ENCODE measurements around the gene SOX8.

Gene SOX8

GRCh38 chr16:1031666-1032065 is 50.1 kb downstream of the SOX8 start:
- WGBS (ENCODE audit: insufficient coverage, insufficient read length) = no CpG with 5 or more reads among the region's 17 CpGs
- DNase-seq (ENCODE audit: low read depth, low spot score) = no peak
- Histone ChIP-seq H3K36me3 (ENCODE audit: control insufficient read depth, insufficient read depth, low read length) (no peaks in the 10 kb centered on the region), H3K4me3 (ENCODE audit: low read length) (no peak overlapping the region), H3K27ac (ENCODE audit: low read length) (no peak overlapping the region), H3K4me1 (ENCODE audit: control insufficient read depth, insufficient read depth, low read length) (no peaks in the 10 kb centered on the region; the same call in 1 of the 2 replicates), H3K27me3 (ENCODE audit: control insufficient read depth, insufficient read depth, low read length) (no peaks in the 10 kb centered on the region), H3K9me3 (ENCODE audit: control insufficient read depth, insufficient read depth, low read length) (no peaks in the 10 kb centered on the region)

- DNase-seq (ENCODE audit: low read depth, low spot score) = no peak
- Histone ChIP-seq H3K36me3 (ENCODE audit: control insufficient read depth, insufficient read depth, low read length) (no peaks in the 10 kb centered on the region), H3K27ac (ENCODE audit: low read length) (no peak overlapping the region), H3K4me3 (ENCODE audit: low read length) (no peak overlapping the region), H3K9me3 (ENCODE audit: control insufficient read depth, insufficient read depth, low read length) (no peaks in the 10 kb centered on the region), H3K4me1 (ENCODE audit: control insufficient read depth, insufficient read depth, low read length) (peaks cover 2% of the 10 kb centered on the region; the same call in 1 of the 2 replicates), H3K27me3 (ENCODE audit: control insufficient read depth, insufficient read depth, low read length) (no peaks in the 10 kb centered on the region)
- 100% methylated on average over 2 of the region's 2 CpGs for WGBS (ENCODE audit: insufficient coverage, insufficient read length)
Measured at GRCh38 chr16:1032607-1033006, 51.0 kb downstream of the SOX8 start.

GRCh38 chr16:1033128-1033679 is 51.6 kb downstream of the SOX8 start:
- no peak overlapping the region for H3K27ac ChIP-seq (ENCODE audit: low read length)
- peaks cover 2% of the 10 kb centered on the region; the same call in 1 of the 2 replicates for H3K4me1 ChIP-seq (ENCODE audit: control insufficient read depth, insufficient read depth, low read length)
- 100% methylated on average over 2 of the region's 3 CpGs for WGBS (ENCODE audit: insufficient coverage, insufficient read length)
- H3K27me3 ChIP-seq (ENCODE audit: control insufficient read depth, insufficient read depth, low read length) = no peaks in the 10 kb centered on the region
- DNase-seq (ENCODE audit: low read depth, low spot score) = no peak
- no peak overlapping the region for H3K4me3 ChIP-seq (ENCODE audit: low read length)
- H3K9me3 ChIP-seq (ENCODE audit: control insufficient read depth, insufficient read depth, low read length) = no peaks in the 10 kb centered on the region
- H3K36me3 ChIP-seq (ENCODE audit: control insufficient read depth, insufficient read depth, low read length) = no peaks in the 10 kb centered on the region

GRCh38 chr16:1034230-1035065 is 52.9 kb downstream of the SOX8 start:
- WGBS (ENCODE audit: insufficient coverage, insufficient read length) = no CpG with 5 or more reads among the region's 6 CpGs
- DNase-seq (ENCODE audit: low read depth, low spot score) = no peak
- Histone ChIP-seq H3K27me3 (ENCODE audit: control insufficient read depth, insufficient read depth, low read length) (no peaks in the 10 kb centered on the region), H3K36me3 (ENCODE audit: control insufficient read depth, insufficient read depth, low read length) (no peaks in the 10 kb centered on the region), H3K27ac (ENCODE audit: low read length) (no peak overlapping the region), H3K9me3 (ENCODE audit: control insufficient read depth, insufficient read depth, low read length) (no peaks in the 10 kb centered on the region), H3K4me3 (ENCODE audit: low read length) (no peak overlapping the region), H3K4me1 (ENCODE audit: control insufficient read depth, insufficient read depth, low read length) (0 out of 2 replicates have a peak, but pooled peaks cover 2% of the 10 kb centered on the region)

GRCh38 chr16:1035066-1035415 is 53.5 kb downstream of the SOX8 start:
- Histone ChIP-seq H3K27me3 (ENCODE audit: control insufficient read depth, insufficient read depth, low read length) (no peaks in the 10 kb centered on the region), H3K4me1 (ENCODE audit: control insufficient read depth, insufficient read depth, low read length) (0 out of 2 replicates have a peak, but pooled peaks cover 2% of the 10 kb centered on the region), H3K4me3 (ENCODE audit: low read length) (no peak overlapping the region), H3K9me3 (ENCODE audit: control insufficient read depth, insufficient read depth, low read length) (no peaks in the 10 kb centered on the region), H3K27ac (ENCODE audit: low read length) (no peak overlapping the region), H3K36me3 (ENCODE audit: control insufficient read depth, insufficient read depth, low read length) (no peaks in the 10 kb centered on the region)
- WGBS (ENCODE audit: insufficient coverage, insufficient read length) = no CpG with 5 or more reads among the region's 7 CpGs
- no peak for DNase-seq (ENCODE audit: low read depth, low spot score)

- no peaks in the 10 kb centered on the region for H3K27me3 ChIP-seq (ENCODE audit: control insufficient read depth, insufficient read depth, low read length)
- no peak overlapping the region for H3K27ac ChIP-seq (ENCODE audit: low read length)
- 0 out of 2 replicates have a peak, but pooled peaks cover 2% of the 10 kb centered on the region for H3K4me1 ChIP-seq (ENCODE audit: control insufficient read depth, insufficient read depth, low read length)
- no peak for DNase-seq (ENCODE audit: low read depth, low spot score)
- no peaks in the 10 kb centered on the region for H3K9me3 ChIP-seq (ENCODE audit: control insufficient read depth, insufficient read depth, low read length)
- H3K4me3 ChIP-seq (ENCODE audit: low read length) = no peak overlapping the region
- WGBS (ENCODE audit: insufficient coverage, insufficient read length) = no CpG with 5 or more reads among the region's 15 CpGs
- no peaks in the 10 kb centered on the region for H3K36me3 ChIP-seq (ENCODE audit: control insufficient read depth, insufficient read depth, low read length)
Measured at GRCh38 chr16:1036166-1036565, 54.6 kb downstream of the SOX8 start.
